Chondrocyte (in vitro differentiated cells): ENCODE data around the gene ASPA. TPM values are rescaled to one million over a fixed set of nuclear protein-coding genes. Genes with fewer than 3 reads are reported as not detected.
"Not testable (repeated sequence)": the region's sequence is repeated elsewhere in the genome, so short reads cannot be mapped to it uniquely, and the experiment has no call there.

Experiments used
- DNase-seq: peaks from one replicate; pipeline ENCODE4 v3.0.0; 2021; ENCODE audit warnings: mixed read lengths, low spot score
- H3K27ac Mint-ChIP-seq: one replicate; pipeline ENCODE4 v1.8.0; 2021; ENCODE audit warnings: mild to moderate bottlenecking, moderate library complexity, mixed read lengths; ENCODE audit not compliant: unreplicated experiment
- H3K27me3 Mint-ChIP-seq: 2 replicates; pipeline ENCODE4 v1.8.0; 2021; ENCODE audit warnings: low read depth, mixed read lengths
- H3K36me3 Mint-ChIP-seq: 2 replicates; pipeline ENCODE4 v1.8.0; 2021; ENCODE audit warnings: low read depth, mixed read lengths
- H3K4me1 Mint-ChIP-seq: 2 replicates; pipeline ENCODE4 v1.8.0; 2021; ENCODE audit warnings: low read depth, mild to moderate bottlenecking, mixed read lengths
- H3K4me3 Mint-ChIP-seq: one replicate; pipeline ENCODE4 v1.8.0; 2021; ENCODE audit warnings: mild to moderate bottlenecking, moderate library complexity, mixed read lengths; ENCODE audit not compliant: unreplicated experiment
- H3K9me3 Mint-ChIP-seq: 2 replicates; pipeline ENCODE4 v1.8.0; 2021; ENCODE audit warnings: low read depth, mixed read lengths
- CTCF ChIP-seq: fragments of 200-600 bp; sonication (generic); IDR thresholded peaks from 2 replicates; pipeline ENCODE4 v1.5.0; 2021; ENCODE audit warnings: antibody characterized with exemption, mild to moderate bottlenecking, moderate library complexity
- total RNA-seq: library from RNA; stranded (reverse); gene quantifications from 3 replicates; pipeline ENCODE4 v1.2.1, GENCODE V29; 2021

Gene ASPA
- total RNA-seq, 1 donor from 2014 or later, result not detected

DNA sequence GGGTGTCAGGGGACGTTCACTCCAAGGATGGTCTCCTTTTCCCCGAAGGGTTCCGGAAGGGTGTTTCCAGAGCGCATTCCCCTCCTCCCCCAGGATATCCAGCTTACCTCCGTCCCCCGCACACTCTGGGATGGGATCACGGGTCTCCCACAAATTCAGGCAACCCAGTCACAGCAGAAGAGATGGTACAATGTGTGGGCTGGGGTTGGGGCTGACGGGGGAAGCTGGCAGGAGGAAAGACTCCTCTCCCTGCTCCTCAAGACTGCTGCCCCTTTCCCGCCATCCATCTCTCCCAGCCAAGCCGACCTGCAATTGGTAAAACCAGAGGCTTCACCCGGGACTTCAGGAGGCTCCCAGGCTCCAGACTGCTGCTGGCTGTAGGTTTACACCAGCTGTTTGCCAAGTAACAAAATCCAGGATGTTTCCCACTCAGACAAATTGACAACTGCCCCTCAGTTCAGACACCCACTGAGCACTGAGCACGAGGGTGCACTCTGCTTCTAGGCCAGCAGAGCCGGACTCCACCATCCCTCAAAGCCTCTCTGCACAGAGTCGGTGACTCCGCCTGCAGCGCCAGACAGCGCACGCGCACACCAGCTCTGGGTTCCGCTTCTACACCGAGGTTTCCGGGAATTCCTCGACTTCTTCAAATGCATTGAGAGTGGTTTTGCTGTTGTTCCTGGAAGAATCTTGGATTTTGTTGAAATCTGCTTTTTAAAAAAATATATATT lies 37.7 kb downstream of the ASPA start:
- Mint-ChIP-seq H3K27ac (no peak overlapping the region), H3K9me3 (peaks cover 6% of the 10 kb centered on the region), H3K27me3 (peaks cover 11% of the 10 kb centered on the region), H3K4me3 (peak overlapping the region; percentile 60), H3K4me1 (peaks cover 13% of the 10 kb centered on the region), H3K36me3 (no peaks in the 10 kb centered on the region)
- DNase-seq, result no peak
- TF ChIP-seq CTCF, result no peak

- H3K27ac Mint-ChIP-seq, DNase-seq, H3K36me3 Mint-ChIP-seq, H3K9me3 Mint-ChIP-seq, H3K4me3 Mint-ChIP-seq: not testable (repeated sequence)
- H3K4me1 Mint-ChIP-seq, result peaks cover 13% of the 10 kb centered on the region
- H3K27me3 Mint-ChIP-seq, result peaks cover 11% of the 10 kb centered on the region
Observed at GRCh38 chr17:3514167-3514566, 38.4 kb downstream of the ASPA start.

DNA sequence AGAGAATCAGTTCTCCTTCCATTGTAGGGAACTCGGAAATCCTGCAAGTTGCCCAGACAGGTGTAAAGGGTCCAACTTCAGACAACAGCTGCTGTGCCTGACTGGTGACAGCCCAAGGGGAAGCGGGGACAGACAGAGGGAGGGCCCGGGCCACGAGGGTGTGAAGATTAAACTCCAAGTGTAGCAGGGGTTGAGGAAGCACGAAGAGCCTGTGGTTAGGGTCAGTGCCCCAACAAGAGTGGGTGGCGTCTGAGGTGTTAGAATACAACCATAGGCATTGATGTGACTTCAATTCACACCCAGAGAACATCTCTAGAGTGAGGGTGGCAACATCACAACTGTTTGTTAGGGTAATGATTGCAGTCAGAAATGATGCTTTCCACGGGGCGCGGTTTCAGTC lies 39.1 kb downstream of the ASPA start:
- Mint-ChIP-seq H3K27me3 (peaks cover 11% of the 10 kb centered on the region), H3K9me3 (no peaks in the 10 kb centered on the region), H3K36me3 (no peaks in the 10 kb centered on the region), H3K4me1 (peaks cover 13% of the 10 kb centered on the region), H3K27ac (peak overlapping the region; percentile 32), H3K4me3 (no peak overlapping the region)
- DNase-seq, result no peak
- TF ChIP-seq CTCF, result no peak

- not testable (repeated sequence) for H3K9me3 Mint-ChIP-seq, H3K27me3 Mint-ChIP-seq, DNase-seq, H3K4me1 Mint-ChIP-seq, H3K36me3 Mint-ChIP-seq, H3K27ac Mint-ChIP-seq, H3K4me3 Mint-ChIP-seq
Observed at GRCh38 chr17:3519472-3519871, 43.7 kb downstream of the ASPA start.

DNA sequence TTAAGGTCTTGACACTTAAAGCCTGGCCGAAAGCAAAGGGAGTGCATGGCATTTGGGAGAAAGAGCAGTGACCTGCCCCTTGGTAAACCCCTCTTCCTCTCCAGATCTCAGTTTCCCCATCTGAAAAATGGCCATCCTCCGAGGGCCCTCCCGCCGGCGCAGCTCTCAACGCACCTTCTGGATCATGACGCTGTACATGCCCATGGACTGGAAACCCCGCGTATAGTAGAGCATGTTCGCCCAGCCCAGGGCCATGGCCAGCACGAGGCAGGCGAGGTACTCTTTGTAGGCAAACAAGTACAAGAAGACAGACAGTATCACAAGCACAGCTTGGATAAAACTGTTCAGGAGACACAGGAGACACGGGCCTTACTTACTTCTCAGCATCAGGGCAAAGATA lies 48.2 kb downstream of the ASPA start:
- Mint-ChIP-seq H3K27ac (no peak overlapping the region), H3K36me3 (no peaks in the 10 kb centered on the region), H3K9me3 (no peaks in the 10 kb centered on the region), H3K4me1 (peaks cover 3% of the 10 kb centered on the region), H3K27me3 (no peaks in the 10 kb centered on the region), H3K4me3 (no peak overlapping the region)
- TF ChIP-seq CTCF, result no peak
- no peak for DNase-seq

DNA sequence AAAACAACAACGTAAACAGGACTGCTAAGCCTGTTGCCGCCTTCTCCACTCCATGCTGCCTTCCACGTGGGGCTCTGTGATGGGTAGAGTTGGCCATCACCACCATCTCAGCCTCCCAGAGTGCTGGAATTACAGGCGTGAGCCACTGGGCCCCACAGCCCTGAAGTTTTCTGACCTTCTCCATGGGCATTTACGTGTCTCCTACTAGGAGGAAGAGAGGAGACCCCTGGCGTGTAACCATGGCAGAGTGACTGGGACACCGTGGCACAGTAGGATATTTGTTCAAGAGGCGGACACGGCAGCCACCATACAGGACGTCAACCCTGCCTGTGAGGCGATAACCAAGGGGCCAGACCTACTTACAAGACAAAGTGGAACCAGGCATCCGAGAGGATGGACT lies 50.7 kb downstream of the ASPA start:
- Mint-ChIP-seq H3K36me3 (no peaks in the 10 kb centered on the region), H3K9me3 (no peaks in the 10 kb centered on the region), H3K4me3 (no peak overlapping the region), H3K4me1 (peaks cover 3% of the 10 kb centered on the region), H3K27me3 (no peaks in the 10 kb centered on the region), H3K27ac (no peak overlapping the region)
- DNase-seq, result peak; percentile 43
- no peak for TF ChIP-seq CTCF
